DMS79 (cell line): ENCODE data around the gene SMG6.

ENCODE experiments used
- DNase-seq: peaks from one replicate; lab custom pipeline; 2025; lab: John Stamatoyannopoulos, UW

Gene SMG6

DNA sequence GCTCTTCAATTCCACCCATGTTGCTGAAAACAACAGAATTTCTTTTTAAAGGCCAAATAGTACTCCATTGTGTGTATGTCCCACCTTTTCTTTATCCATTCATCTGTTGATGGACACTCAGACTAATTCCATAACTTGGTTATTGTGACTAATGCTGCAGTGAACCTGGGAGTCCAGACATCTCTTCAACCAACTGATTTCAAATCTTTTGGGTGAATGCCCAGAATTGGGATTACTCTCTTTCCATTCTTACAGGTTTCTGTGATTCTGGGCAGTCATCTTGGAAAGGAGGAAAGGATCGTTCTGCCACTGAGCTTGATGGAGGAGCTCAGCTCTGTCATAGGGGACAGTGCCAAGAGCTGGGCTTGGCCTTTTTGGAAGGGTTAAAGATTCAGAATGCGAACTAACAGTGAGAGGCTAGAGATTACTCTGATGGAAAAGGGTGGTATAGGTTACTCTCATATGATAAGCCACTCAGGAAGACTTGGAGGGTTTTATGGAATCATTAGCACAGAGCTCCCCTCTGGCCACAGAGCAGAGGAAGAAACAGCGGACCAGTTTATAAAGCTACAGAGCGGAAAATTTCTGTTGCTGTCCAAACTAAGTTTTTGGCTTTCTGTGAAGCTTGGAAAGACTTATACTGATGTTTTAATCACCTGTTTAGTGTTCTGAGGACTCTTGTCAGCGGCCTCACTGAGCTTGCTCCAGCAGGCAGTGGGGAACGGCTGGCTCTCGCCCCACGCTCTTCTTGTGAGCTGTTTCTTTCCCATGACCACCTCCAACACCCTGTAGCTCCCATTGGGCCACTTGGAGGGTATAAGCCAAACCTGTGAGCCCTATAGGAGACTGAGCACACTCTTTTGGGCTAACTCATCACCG lies 200.4 kb downstream of the SMG6 start:
- DNase-seq: no peak

DNA sequence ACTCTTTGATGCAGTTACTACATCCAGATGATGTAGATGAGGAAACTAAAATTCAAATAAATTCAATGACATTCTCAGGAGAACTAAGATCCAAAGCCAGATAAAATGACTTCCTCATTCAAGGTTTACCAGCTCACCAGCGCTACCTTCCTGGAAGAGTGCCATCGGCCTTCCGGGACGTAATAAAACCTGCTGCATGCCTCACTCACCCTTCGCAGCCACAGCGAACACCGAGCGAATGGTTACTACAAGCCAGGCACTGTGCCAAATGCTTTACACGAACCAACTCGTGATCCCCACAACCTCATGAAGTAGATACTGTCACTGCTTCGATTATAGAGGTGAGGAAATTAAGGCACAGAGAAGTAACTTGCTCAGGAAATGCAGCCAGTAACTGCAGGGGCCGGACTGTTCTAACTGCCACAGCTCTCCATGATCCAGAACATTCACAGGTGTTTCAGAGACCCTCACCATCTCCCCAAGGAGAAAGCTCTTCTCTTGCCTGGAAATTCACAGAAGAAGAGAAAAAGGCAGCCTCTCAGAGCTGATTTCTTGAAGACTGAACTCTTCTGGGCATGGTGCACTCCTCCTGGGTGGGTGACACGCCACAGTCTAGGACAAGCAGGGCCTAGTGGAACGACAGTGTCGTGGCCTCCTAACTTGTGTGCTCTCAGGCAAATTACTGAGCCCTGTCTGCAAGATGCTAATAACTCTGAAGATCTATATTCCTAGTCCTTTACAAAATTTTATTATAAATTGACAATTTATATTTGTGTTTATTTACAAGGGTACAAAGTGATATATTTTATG lies 201.9 kb downstream of the SMG6 start:
- DNase-seq: peak; percentile 86

- DNase-seq: no peak
These were observed 208.1 kb downstream of the SMG6 start for GRCh38 chr17:2095536-2095910.

DNA sequence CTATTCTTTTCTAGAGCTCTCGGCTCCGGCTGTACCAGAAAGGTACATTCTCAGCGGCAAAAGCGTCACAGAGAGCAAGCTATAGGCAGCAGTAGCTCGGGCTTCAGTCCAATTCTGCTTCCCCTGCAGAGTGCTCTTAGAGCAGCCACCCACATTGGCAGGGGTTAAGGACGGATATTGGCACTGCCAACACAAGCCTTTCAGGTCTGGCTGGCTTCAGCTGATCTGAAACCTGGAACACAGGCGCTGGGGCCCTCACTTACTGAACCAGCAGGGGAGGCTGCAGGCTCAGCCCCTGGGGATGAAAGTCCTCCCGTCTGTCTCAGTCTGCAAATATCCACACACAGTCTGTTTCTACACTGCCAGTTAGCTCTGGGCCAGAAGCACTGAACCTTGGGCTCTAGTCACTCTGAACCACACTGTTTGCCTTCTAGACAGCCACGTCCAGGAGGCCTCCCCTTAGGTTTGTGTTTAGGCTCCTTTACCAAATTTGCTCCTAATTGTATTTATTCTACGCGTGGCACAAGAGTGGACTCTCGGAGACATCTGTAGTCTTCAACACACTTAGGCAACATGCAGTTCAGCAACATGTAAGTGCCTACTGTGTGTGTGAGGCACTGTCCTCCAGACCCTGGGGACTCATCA lies 208.6 kb downstream of the SMG6 start:
- DNase-seq: peak; percentile 55

- DNase-seq: peak; percentile 50
These were observed 210.2 kb downstream of the SMG6 start for GRCh38 chr17:2093349-2093748.

GRCh38 chr17:2092253-2092652 lies 211.3 kb downstream of the SMG6 start:
- DNase-seq: no peak

- DNase-seq: no peak
These were observed 212.6 kb downstream of the SMG6 start for GRCh38 chr17:2090804-2091534.

GRCh38 chr17:2090210-2090641 lies 213.4 kb downstream of the SMG6 start:
- DNase-seq: no peak

DNA sequence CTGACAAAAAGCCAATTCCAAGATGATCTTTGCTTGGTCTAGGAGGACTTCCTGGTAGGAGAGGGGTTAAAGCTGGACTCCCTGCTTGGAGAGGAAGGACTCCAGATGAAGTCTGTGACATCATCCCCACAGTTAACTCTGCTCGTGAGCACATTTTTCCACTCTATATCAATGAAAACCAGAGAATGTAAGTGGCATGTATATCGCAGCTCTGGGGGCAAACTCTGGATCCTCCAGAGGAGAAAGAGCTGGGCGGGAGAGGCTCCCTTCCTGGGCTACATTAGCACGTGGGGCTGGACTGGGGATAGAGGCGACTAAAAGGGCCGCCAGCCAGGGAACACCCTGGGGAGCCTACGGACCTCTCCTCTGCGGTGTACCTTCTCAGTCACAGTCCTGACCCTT lies 214.6 kb downstream of the SMG6 start:
- no peak for DNase-seq

DNA sequence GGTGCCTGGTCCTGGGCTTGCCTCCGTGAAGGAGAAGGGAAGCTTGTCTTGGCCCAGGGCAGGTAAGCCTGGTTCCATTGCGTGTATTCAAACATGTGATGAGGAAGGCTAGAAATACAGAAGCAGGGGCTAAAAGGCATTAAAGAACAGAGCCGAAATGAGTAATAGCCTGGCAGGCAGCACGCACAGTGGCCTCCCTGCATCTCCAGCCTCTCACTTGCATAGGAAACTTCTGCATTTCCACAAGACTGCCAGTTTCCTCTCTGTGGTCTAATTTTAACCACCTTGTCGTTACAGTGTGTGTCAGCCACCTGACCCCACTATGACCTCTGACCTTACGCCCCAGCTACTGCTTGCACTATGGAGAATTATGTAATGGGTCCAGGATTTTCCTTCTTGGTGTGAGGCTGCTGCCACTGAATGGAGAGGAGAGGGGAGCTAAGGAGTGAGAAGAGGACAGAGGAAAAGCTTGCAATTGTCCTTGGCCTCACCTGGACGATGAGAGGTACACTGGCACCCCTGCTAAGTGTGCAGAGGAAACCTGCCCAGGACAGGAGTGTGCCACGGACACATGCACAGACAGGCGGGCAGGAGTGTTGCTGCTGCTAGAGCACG lies 215.9 kb downstream of the SMG6 start:
- DNase-seq: no peak

GRCh38 chr17:2086306-2086705 lies 217.3 kb downstream of the SMG6 start:
- no peak for DNase-seq

GRCh38 chr17:2085648-2085949 lies 218.0 kb downstream of the SMG6 start:
- DNase-seq: no peak

DNA sequence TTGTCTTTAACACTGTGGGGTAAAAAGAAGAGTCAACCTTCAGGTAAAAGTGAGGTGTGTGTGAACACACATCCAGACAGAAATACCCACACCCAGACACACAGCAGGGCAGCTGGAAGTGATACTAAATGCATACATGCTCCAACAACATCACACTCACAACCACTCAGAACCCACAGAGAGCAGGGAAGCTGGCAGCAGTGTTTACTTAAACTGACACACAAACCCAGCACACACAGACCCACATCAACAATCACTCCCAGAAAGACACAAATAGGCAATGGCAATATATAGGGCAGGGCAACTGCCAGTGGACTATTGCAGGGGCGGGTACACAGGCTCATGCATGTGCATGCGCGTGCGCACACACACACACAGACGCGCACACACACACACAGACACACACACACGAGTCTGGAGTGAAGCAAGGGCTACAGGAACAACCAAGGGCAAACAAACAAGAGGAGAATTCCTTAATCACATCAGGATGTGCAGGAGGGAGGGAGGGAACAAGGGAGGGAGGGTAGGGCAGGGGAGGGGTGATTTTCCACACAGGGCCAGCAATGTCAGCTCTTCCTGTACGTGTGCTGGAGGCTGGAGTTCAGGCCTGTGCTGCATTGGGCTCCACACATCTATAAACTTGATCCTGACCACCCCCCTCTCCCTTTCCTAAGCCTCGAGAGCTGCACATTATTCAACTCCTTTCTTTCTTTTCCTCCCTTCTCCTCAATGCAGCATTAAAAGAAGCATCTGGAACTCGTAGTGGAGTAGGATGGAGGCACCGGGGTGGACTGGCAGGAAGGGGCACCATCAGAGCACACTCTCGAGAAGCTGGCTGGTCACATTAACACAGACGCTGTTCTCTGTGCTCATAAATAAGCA lies 218.6 kb downstream of the SMG6 start:
- no peak for DNase-seq

- no peak for DNase-seq
These were observed 219.4 kb downstream of the SMG6 start for GRCh38 chr17:2084036-2084765.

DNA sequence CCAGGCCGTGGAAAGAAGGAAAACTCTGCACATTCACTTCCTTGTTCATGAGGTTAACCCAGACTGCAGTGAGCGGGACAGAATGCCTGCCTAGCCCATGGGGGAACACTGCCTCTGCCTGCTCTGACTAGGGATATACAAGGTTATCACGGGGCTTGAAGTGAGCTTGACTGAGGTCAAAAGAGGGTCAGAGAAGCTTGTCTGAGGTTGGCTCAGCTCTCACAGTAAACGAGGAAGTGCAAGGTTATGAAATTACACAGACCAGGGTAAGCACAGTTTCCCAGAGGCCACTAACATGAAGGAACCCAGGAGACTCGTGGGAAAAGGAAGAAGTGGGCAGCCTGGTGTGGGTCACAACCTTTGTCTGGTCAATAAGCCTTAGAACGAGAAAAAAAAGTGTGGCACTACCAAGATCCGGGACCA lies 220.0 kb downstream of the SMG6 start:
- DNase-seq: no peak

- no peak for DNase-seq
These were observed 221.4 kb downstream of the SMG6 start for GRCh38 chr17:2082003-2082781.

GRCh38 chr17:2081564-2081963 lies 222.0 kb downstream of the SMG6 start:
- DNase-seq: no peak

- no peak for DNase-seq
These were observed 226.5 kb downstream of the SMG6 start for GRCh38 chr17:2077040-2077439.
